Measurements from ENCODE around the gene ZNF292. TPM values are rescaled to one million over a fixed set of nuclear protein-coding genes. Genes with fewer than 3 reads are reported as not detected.

Gene ZNF292
- polyA plus RNA-seq, 1 donor = 23.9 TPM

DNA sequence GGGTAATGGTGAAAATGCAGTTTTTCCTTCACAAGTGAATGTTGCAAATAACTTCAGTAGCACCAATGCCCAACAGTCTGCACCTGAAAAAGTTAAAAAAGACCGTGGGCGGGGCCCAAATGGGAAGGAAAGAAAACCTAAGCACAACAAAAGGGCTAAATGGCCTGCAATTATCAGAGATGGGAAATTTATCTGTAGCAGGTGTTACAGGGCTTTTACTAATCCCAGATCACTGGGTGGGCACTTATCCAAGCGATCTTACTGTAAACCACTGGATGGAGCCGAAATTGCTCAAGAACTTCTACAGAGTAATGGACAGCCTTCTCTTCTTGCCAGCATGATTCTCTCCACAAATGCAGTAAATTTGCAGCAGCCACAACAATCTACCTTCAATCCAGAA is 102.2 kb downstream of the ZNF292 start:
- Histone ChIP-seq H3K4me1 (ENCODE audit: control insufficient read depth, insufficient read depth, low read length) (no peaks in the 10 kb centered on the region), H3K36me3 (ENCODE audit: control insufficient read depth, insufficient read depth, low read length) (peaks cover 47% of the 10 kb centered on the region), H3K27ac (ENCODE audit: low read length) (no peak overlapping the region), H3K9me3 (ENCODE audit: control insufficient read depth, low read depth, low read length) (peaks cover 3% of the 10 kb centered on the region), H3K4me3 (ENCODE audit: low read length) (no peak overlapping the region), H3K27me3 (ENCODE audit: control insufficient read depth, insufficient read depth, low read length) (no peaks in the 10 kb centered on the region)
- DNase-seq = no peak
- 83% methylated on average over 2 of the region's 4 CpGs for WGBS (ENCODE audit: insufficient coverage, low lambda C conversion rate)

- 80% methylated on average over 2 of the region's 7 CpGs for WGBS (ENCODE audit: insufficient coverage, low lambda C conversion rate)
- H3K4me3 ChIP-seq (ENCODE audit: low read length) = no peak overlapping the region
- no peaks in the 10 kb centered on the region for H3K27me3 ChIP-seq (ENCODE audit: control insufficient read depth, insufficient read depth, low read length)
- H3K9me3 ChIP-seq (ENCODE audit: control insufficient read depth, low read depth, low read length) = peaks cover 3% of the 10 kb centered on the region
- H3K27ac ChIP-seq (ENCODE audit: low read length) = no peak overlapping the region
- DNase-seq = no peak
- no peaks in the 10 kb centered on the region for H3K4me1 ChIP-seq (ENCODE audit: control insufficient read depth, insufficient read depth, low read length)
- H3K36me3 ChIP-seq (ENCODE audit: control insufficient read depth, insufficient read depth, low read length) = peaks cover 45% of the 10 kb centered on the region
Measured at GRCh38 chr6:87257975-87258374, 102.6 kb downstream of the ZNF292 start.

GRCh38 chr6:87259791-87260190 is 104.4 kb downstream of the ZNF292 start:
- H3K4me3 ChIP-seq (ENCODE audit: low read length) = no peak overlapping the region
- no peak overlapping the region for H3K27ac ChIP-seq (ENCODE audit: low read length)
- 100% methylated on average over 3 of the region's 7 CpGs for WGBS (ENCODE audit: insufficient coverage, low lambda C conversion rate)
- peaks cover 3% of the 10 kb centered on the region for H3K9me3 ChIP-seq (ENCODE audit: control insufficient read depth, low read depth, low read length)
- no peaks in the 10 kb centered on the region for H3K4me1 ChIP-seq (ENCODE audit: control insufficient read depth, insufficient read depth, low read length)
- no peaks in the 10 kb centered on the region for H3K27me3 ChIP-seq (ENCODE audit: control insufficient read depth, insufficient read depth, low read length)
- no peak for DNase-seq
- H3K36me3 ChIP-seq (ENCODE audit: control insufficient read depth, insufficient read depth, low read length) = peaks cover 33% of the 10 kb centered on the region

DNA sequence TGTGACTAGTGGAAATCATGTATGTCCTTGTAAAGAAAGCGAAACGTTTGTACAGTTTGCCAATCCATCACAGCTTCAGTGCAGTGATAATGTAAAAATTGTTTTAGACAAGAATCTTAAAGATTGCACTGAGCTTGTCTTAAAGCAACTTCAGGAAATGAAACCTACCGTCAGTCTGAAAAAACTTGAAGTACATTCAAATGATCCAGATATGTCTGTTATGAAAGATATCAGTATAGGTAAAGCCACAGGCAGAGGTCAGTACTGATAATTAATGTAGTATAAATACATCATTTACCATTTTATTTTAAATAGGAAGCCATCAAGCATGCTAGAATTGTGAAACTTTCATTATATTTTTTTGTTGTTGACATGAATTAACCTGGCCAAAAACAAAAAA is 106.2 kb downstream of the ZNF292 start:
- peaks cover 16% of the 10 kb centered on the region for H3K36me3 ChIP-seq (ENCODE audit: control insufficient read depth, insufficient read depth, low read length)

GRCh38 chr6:87264481-87264880 is 109.1 kb downstream of the ZNF292 start:
- Histone ChIP-seq H3K36me3 (ENCODE audit: control insufficient read depth, insufficient read depth, low read length) (no peaks in the 10 kb centered on the region), H3K4me3 (ENCODE audit: low read length) (no peak overlapping the region), H3K9me3 (ENCODE audit: control insufficient read depth, low read depth, low read length) (no peaks in the 10 kb centered on the region), H3K4me1 (ENCODE audit: control insufficient read depth, insufficient read depth, low read length) (no peaks in the 10 kb centered on the region), H3K27ac (ENCODE audit: low read length) (no peak overlapping the region), H3K27me3 (ENCODE audit: control insufficient read depth, insufficient read depth, low read length) (no peaks in the 10 kb centered on the region)
- WGBS (ENCODE audit: insufficient coverage, low lambda C conversion rate) = 100% methylated on average over 1 of the region's 2 CpGs
- no peak for DNase-seq

More for the DNA sequence above, 106.2 kb downstream of the ZNF292 start:
- H3K9me3 ChIP-seq (ENCODE audit: control insufficient read depth, low read depth, low read length) = peaks cover 3% of the 10 kb centered on the region
- 86% methylated on average over 3 of the region's 3 CpGs for WGBS (ENCODE audit: insufficient coverage, low lambda C conversion rate)
- H3K4me3 ChIP-seq (ENCODE audit: low read length) = no peak overlapping the region
- no peak overlapping the region for H3K27ac ChIP-seq (ENCODE audit: low read length)
- H3K4me1 ChIP-seq (ENCODE audit: control insufficient read depth, insufficient read depth, low read length) = no peaks in the 10 kb centered on the region
- no peaks in the 10 kb centered on the region for H3K27me3 ChIP-seq (ENCODE audit: control insufficient read depth, insufficient read depth, low read length)
- no peak for DNase-seq

- Histone ChIP-seq H3K4me1 (ENCODE audit: control insufficient read depth, insufficient read depth, low read length) (no peaks in the 10 kb centered on the region), H3K27me3 (ENCODE audit: control insufficient read depth, insufficient read depth, low read length) (no peaks in the 10 kb centered on the region), H3K36me3 (ENCODE audit: control insufficient read depth, insufficient read depth, low read length) (no peaks in the 10 kb centered on the region), H3K4me3 (ENCODE audit: low read length) (no peak overlapping the region), H3K27ac (ENCODE audit: low read length) (no peak overlapping the region), H3K9me3 (ENCODE audit: control insufficient read depth, low read depth, low read length) (no peaks in the 10 kb centered on the region)
- DNase-seq = no peak
- 71% methylated on average over 1 of the region's 7 CpGs for WGBS (ENCODE audit: insufficient coverage, low lambda C conversion rate)
Measured at GRCh38 chr6:87274660-87275274, 119.4 kb downstream of the ZNF292 start.

DNA sequence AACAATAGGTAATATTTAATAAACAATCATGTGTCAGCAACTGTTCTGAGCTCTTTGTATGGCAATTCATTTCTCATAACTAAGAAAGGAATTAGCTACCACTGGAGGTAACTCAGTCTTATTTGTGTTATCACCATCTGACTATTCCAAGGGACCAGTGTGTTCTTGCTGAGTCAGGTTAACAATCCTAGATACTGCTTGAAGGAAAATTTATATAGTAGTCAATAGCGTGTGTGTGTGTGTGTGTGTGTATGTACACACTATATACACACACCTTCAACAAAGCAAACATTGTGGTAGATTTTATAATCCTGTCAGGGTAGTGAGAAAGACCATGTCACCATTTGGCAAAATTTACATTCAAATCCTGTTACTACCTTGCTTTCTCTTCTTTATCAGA is 121.3 kb downstream of the ZNF292 start:
- Histone ChIP-seq H3K27ac (ENCODE audit: low read length) (no peak overlapping the region), H3K4me1 (ENCODE audit: control insufficient read depth, insufficient read depth, low read length) (no peaks in the 10 kb centered on the region), H3K9me3 (ENCODE audit: control insufficient read depth, low read depth, low read length) (no peaks in the 10 kb centered on the region), H3K36me3 (ENCODE audit: control insufficient read depth, insufficient read depth, low read length) (no peaks in the 10 kb centered on the region), H3K27me3 (ENCODE audit: control insufficient read depth, insufficient read depth, low read length) (no peaks in the 10 kb centered on the region), H3K4me3 (ENCODE audit: low read length) (no peak overlapping the region)
- WGBS (ENCODE audit: insufficient coverage, low lambda C conversion rate) = no CpG with 5 or more reads among the region's 1 CpG
- DNase-seq = no peak

GRCh38 chr6:87277123-87277522 is 121.8 kb downstream of the ZNF292 start:
- no peaks in the 10 kb centered on the region for H3K9me3 ChIP-seq (ENCODE audit: control insufficient read depth, low read depth, low read length)
- no peak for DNase-seq

DNA sequence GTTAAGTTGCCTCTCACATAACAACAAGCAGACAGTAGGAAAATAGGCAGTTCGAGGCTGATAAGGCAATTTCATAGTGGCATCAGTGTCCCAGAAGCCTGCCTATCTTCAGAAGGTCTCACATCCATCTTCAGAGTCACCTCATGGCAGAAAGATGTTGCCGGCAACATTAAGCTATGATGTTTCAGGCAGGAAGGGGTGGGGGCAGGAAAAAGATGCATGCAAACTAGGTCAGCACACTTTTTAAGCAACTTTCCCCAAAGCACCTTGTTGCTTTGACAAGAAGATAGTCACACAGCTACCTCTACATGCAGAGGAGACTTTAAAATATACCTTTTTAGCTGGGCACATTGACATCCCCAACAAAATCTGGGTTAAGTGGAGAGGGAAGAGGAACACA is 123.8 kb downstream of the ZNF292 start:
- no peaks in the 10 kb centered on the region for H3K27me3 ChIP-seq (ENCODE audit: control insufficient read depth, insufficient read depth, low read length)
- no CpG with 5 or more reads among the region's 2 CpGs for WGBS (ENCODE audit: insufficient coverage, low lambda C conversion rate)
- no peaks in the 10 kb centered on the region for H3K9me3 ChIP-seq (ENCODE audit: control insufficient read depth, low read depth, low read length)
- H3K36me3 ChIP-seq (ENCODE audit: control insufficient read depth, insufficient read depth, low read length) = no peaks in the 10 kb centered on the region
- H3K27ac ChIP-seq (ENCODE audit: low read length) = no peak overlapping the region
- H3K4me3 ChIP-seq (ENCODE audit: low read length) = no peak overlapping the region
- no peaks in the 10 kb centered on the region for H3K4me1 ChIP-seq (ENCODE audit: control insufficient read depth, insufficient read depth, low read length)
- no peak for DNase-seq

More at GRCh38 chr6:87277123-87277522, 121.8 kb downstream of the ZNF292 start:
- H3K36me3 ChIP-seq (ENCODE audit: control insufficient read depth, insufficient read depth, low read length) = no peaks in the 10 kb centered on the region
- no peak overlapping the region for H3K27ac ChIP-seq (ENCODE audit: low read length)
- H3K27me3 ChIP-seq (ENCODE audit: control insufficient read depth, insufficient read depth, low read length) = no peaks in the 10 kb centered on the region
- no peaks in the 10 kb centered on the region for H3K4me1 ChIP-seq (ENCODE audit: control insufficient read depth, insufficient read depth, low read length)
- no peak overlapping the region for H3K4me3 ChIP-seq (ENCODE audit: low read length)

GRCh38 chr6:87281426-87281825 is 126.1 kb downstream of the ZNF292 start:
- no peak for DNase-seq
- H3K4me3 ChIP-seq (ENCODE audit: low read length) = no peak overlapping the region
- WGBS (ENCODE audit: insufficient coverage, low lambda C conversion rate) = no CpG with 5 or more reads among the region's 1 CpG
- no peaks in the 10 kb centered on the region for H3K4me1 ChIP-seq (ENCODE audit: control insufficient read depth, insufficient read depth, low read length)
- H3K27me3 ChIP-seq (ENCODE audit: control insufficient read depth, insufficient read depth, low read length) = no peaks in the 10 kb centered on the region
- no peak overlapping the region for H3K27ac ChIP-seq (ENCODE audit: low read length)
- H3K36me3 ChIP-seq (ENCODE audit: control insufficient read depth, insufficient read depth, low read length) = no peaks in the 10 kb centered on the region
- H3K9me3 ChIP-seq (ENCODE audit: control insufficient read depth, low read depth, low read length) = no peaks in the 10 kb centered on the region

DNA sequence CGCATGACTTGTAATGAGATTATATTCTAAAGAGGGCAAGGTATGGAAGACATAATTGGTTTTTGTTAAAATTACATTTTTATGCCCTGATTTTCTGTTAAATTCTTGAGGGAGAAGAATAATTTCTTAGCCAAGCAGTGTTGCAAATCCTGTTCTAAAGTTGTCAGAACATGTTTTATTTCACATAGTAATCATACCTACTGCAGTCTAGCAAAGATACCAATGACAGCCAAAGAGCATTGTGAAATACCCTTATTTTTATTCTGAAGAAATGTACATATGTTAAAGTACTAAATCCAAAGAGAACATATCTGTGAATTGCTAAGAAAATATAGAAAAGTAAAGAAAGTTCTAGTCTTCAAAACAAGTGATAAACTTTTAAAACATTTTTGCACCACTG is 127.4 kb downstream of the ZNF292 start:
- no peaks in the 10 kb centered on the region for H3K36me3 ChIP-seq (ENCODE audit: control insufficient read depth, insufficient read depth, low read length)
- DNase-seq = no peak
- H3K27ac ChIP-seq (ENCODE audit: low read length) = no peak overlapping the region
- 100% methylated on average over 1 of the region's 1 CpG for WGBS (ENCODE audit: insufficient coverage, low lambda C conversion rate)
- no peak overlapping the region for H3K4me3 ChIP-seq (ENCODE audit: low read length)
- H3K4me1 ChIP-seq (ENCODE audit: control insufficient read depth, insufficient read depth, low read length) = no peaks in the 10 kb centered on the region
- H3K9me3 ChIP-seq (ENCODE audit: control insufficient read depth, low read depth, low read length) = no peaks in the 10 kb centered on the region
- H3K27me3 ChIP-seq (ENCODE audit: control insufficient read depth, insufficient read depth, low read length) = no peaks in the 10 kb centered on the region

Measured in large intestine (tissue), 3 donors.